HepG2 (cell line): ENCODE data around the gene POFUT2. TPM values are rescaled to one million over a fixed set of nuclear protein-coding genes. Genes with fewer than 3 reads are reported as not detected.

Experiments
- ATAC-seq: fragments of 200-7000 bp; cut with Tn5 transposase; 3 replicates; pipeline ENCODE4 v1.9.1; 2020; ENCODE audit warnings: mild to moderate bottlenecking, moderate library complexity
- BruUV-seq: library from RNA; stranded (reverse); fragments of 400-500 nt; replicated peaks from 2 replicates; lab custom pipeline; 2021; lab: Mats Ljungman, UMichigan
- CTCF ChIA-PET: fragments of 300-600 bp; formaldehyde crosslinking; extraction: SDS; loops from one replicate; lab custom pipeline; 2021; ENCODE audit warnings: low total read pairs, inconsistent platforms, low intra/inter-chr PET ratio; lab: Yijun Ruan, JAX
- POLR2A ChIA-PET: fragments of 350-600 bp; sonication (Branson Sonifier 250); formaldehyde crosslinking; loops from one replicate; lab custom pipeline; 2020; ENCODE audit warnings: antibody characterized with exemption, inconsistent platforms; lab: Yijun Ruan, JAX
- DNase-seq: peaks from one replicate; pipeline ENCODE4 v3.0.0-alpha.2; 2015; ENCODE audit warnings: low spot score
- FAIRE-seq: peaks from 3 replicates; lab custom pipeline; 2011; peaks lifted over from hg19 to GRCh38; lab: Jason Lieb, UNC
- H2AFZ ChIP-seq: one replicate; pipeline ENCODE4 v1.6.1; 2011; ENCODE audit warnings: low read length, inconsistent platforms
- H3K27ac ChIP-seq: fragments of 300-600 bp; 3 replicates; pipeline ENCODE4 v1.8.0; 2011; ENCODE audit warnings: mixed run types, mild to moderate bottlenecking, mixed read lengths, low read length, inconsistent platforms; ENCODE audit not compliant: insufficient read depth; ENCODE audit errors: extremely low read length
- H3K27me3 ChIP-seq, 2 experiments: fragments of 200-600 bp in 1 of 2; 2 replicates in 1 of 2; 3 replicates in 1 of 2; pipeline versions ENCODE4 v1.6.0 to v1.8.0; 2011; ENCODE audit warnings: low read length in 2 of 2, mild to moderate bottlenecking in 2 of 2, moderate library complexity in 2 of 2, inconsistent platforms in 1 of 2; ENCODE audit not compliant: insufficient read depth in 2 of 2, control insufficient read depth in 1 of 2
- H3K36me3 ChIP-seq, 2 experiments: fragments of 200-600 bp in 1 of 2; replicated peaks in 1 of 2; 2 replicates in 1 of 2; 3 replicates in 1 of 2; pipeline versions ENCODE4 v1.5.1 to v1.8.0; 2011; ENCODE audit warnings: low read length in 2 of 2, inconsistent platforms in 1 of 2; ENCODE audit not compliant: insufficient read depth in 2 of 2, control insufficient read depth in 1 of 2
- H3K4me1 ChIP-seq: 2 replicates; pipeline ENCODE4 v1.5.1; 2012; ENCODE audit warnings: low read length, inconsistent platforms; ENCODE audit not compliant: insufficient read depth
- H3K4me2 ChIP-seq: 2 replicates; pipeline ENCODE4 v1.6.0; 2011; ENCODE audit warnings: low read depth, low read length, inconsistent platforms
- H3K4me3 ChIP-seq, 3 experiments: fragments of 200-600 bp in 1 of 3; sonication (generic), shearing (Covaris generic) in 1 of 3; replicated peaks in 1 of 3; 2 replicates each; pipeline ENCODE4 v1.5.1; 2011 to 2016; ENCODE audit warnings: low read length in 3 of 3, inconsistent platforms in 2 of 3, low read depth in 2 of 3, mild to moderate bottlenecking in 2 of 3, control low read depth in 1 of 3, mixed read lengths in 1 of 3; ENCODE audit not compliant: insufficient read depth in 1 of 3
- H3K79me2 ChIP-seq: one replicate; pipeline ENCODE4 v1.6.1; 2011; ENCODE audit warnings: low read length, inconsistent platforms; ENCODE audit not compliant: insufficient read depth
- H3K9ac ChIP-seq: 2 replicates; pipeline ENCODE4 v1.6.0; 2011; ENCODE audit warnings: mild to moderate bottlenecking, low read depth, low read length, inconsistent platforms; ENCODE audit not compliant: insufficient read depth
- H3K9me3 ChIP-seq: 2 replicates; pipeline ENCODE4 v1.5.1; 2012; ENCODE audit warnings: mild to moderate bottlenecking, low read length
- H4K20me1 ChIP-seq: 2 replicates; pipeline ENCODE4 v1.6.0; 2011; ENCODE audit warnings: inconsistent platforms, mild to moderate bottlenecking, low read length, moderate library complexity; ENCODE audit not compliant: insufficient read depth
- AHR ChIP-seq: IDR thresholded peaks from 2 replicates; pipeline ENCODE4 v1.6.1; 2018; ENCODE audit warnings: missing genetic modification reagents, missing compliant biosample characterization
- EED ChIP-seq: sonication (generic); formaldehyde crosslinking; IDR thresholded peaks from 2 replicates; pipeline ENCODE4 v1.5.0; 2020; ENCODE audit warnings: mild to moderate bottlenecking, missing genetic modification reagents
- FOXM1 ChIP-seq: sonication (generic); formaldehyde crosslinking; IDR thresholded peaks from 2 replicates; pipeline ENCODE4 v1.5.0; 2020; ENCODE audit warnings: missing genetic modification reagents
- GATAD2A ChIP-seq: IDR thresholded peaks from 2 replicates; pipeline ENCODE4 v1.6.1; 2016
- HNRNPUL1 ChIP-seq: fragments of 200-400 bp; formaldehyde crosslinking; IDR thresholded peaks from 2 replicates; pipeline ENCODE4 v1.6.1; 2017; ENCODE audit warnings: low read depth, mild to moderate bottlenecking, low read length, moderate library complexity
- KLF9 ChIP-seq: IDR thresholded peaks from 2 replicates; pipeline ENCODE4 v1.6.1; 2016; ENCODE audit warnings: low read depth
- MAFK ChIP-seq, 2 experiments: IDR thresholded peaks in 1 of 2; conservative IDR thresholded peaks in 1 of 2; 2 replicates each; pipeline ENCODE4 v1.6.1; 2011; ENCODE audit warnings: improper control_type of control experiment in 2 of 2, low read length in 2 of 2
- POGZ ChIP-seq: sonication (generic); formaldehyde crosslinking; IDR thresholded peaks from 2 replicates; pipeline ENCODE4 v1.4.0; 2020; ENCODE audit warnings: mild to moderate bottlenecking, missing genetic modification reagents
- RBFOX2 ChIP-seq: fragments of 200-400 bp; formaldehyde crosslinking; IDR thresholded peaks from 2 replicates; pipeline ENCODE4 v1.6.1; 2017; ENCODE audit warnings: low read depth, mild to moderate bottlenecking, low read length
- TBP ChIP-seq: sonication (generic); formaldehyde crosslinking; IDR thresholded peaks from 2 replicates; pipeline ENCODE4 v1.5.0; 2020; ENCODE audit warnings: missing genetic modification reagents
- ZKSCAN5 ChIP-seq: sonication (generic); formaldehyde crosslinking; IDR thresholded peaks from 2 replicates; pipeline ENCODE4 v1.5.1; 2020; ENCODE audit warnings: mild to moderate bottlenecking, missing genetic modification reagents
- ZNF207 ChIP-seq: fragments of 450-650 bp; IDR thresholded peaks from 2 replicates; pipeline ENCODE4 v1.6.1; 2016; ENCODE audit warnings: antibody characterized with exemption, borderline replicate concordance
- ZNF234 ChIP-seq: sonication (generic); formaldehyde crosslinking; conservative IDR thresholded peaks from 2 replicates; pipeline ENCODE4 v1.5.1; 2020; ENCODE audit warnings: mild to moderate bottlenecking, missing genetic modification reagents
- ZNF34 ChIP-seq: sonication (generic); formaldehyde crosslinking; IDR thresholded peaks from 2 replicates; pipeline ENCODE4 v1.4.0; 2020; ENCODE audit warnings: mild to moderate bottlenecking, missing genetic modification reagents, borderline replicate concordance
- ZNF431 ChIP-seq: sonication (generic); formaldehyde crosslinking; IDR thresholded peaks from 2 replicates; pipeline ENCODE4 v1.9.0; 2022; ENCODE audit warnings: missing genetic modification reagents, low read depth, mild to moderate bottlenecking, borderline replicate concordance
- ZNF557 ChIP-seq: sonication (generic); formaldehyde crosslinking; IDR thresholded peaks from 2 replicates; pipeline ENCODE4 v1.4.0; 2020; ENCODE audit warnings: missing genetic modification reagents
- ZNF563 ChIP-seq: sonication (generic); formaldehyde crosslinking; IDR thresholded peaks from 2 replicates; pipeline ENCODE4 v1.8.0; 2022; ENCODE audit warnings: mild to moderate bottlenecking, moderate library complexity, missing genetic modification reagents
- ZNF761 ChIP-seq: sonication (generic); formaldehyde crosslinking; conservative IDR thresholded peaks from 2 replicates; pipeline ENCODE4 v1.4.0; 2020; ENCODE audit warnings: mild to moderate bottlenecking, missing genetic modification reagents
- ZNF772 ChIP-seq: sonication (generic); formaldehyde crosslinking; IDR thresholded peaks from 2 replicates; pipeline ENCODE4 v1.5.0; 2020; ENCODE audit warnings: mild to moderate bottlenecking, missing genetic modification reagents
- ZNF790 ChIP-seq: sonication (generic); formaldehyde crosslinking; IDR thresholded peaks from 2 replicates; pipeline ENCODE4 v1.8.0; 2022; ENCODE audit warnings: missing genetic modification reagents, mild to moderate bottlenecking, borderline replicate concordance
- ZNF883 ChIP-seq: sonication (generic); formaldehyde crosslinking; IDR thresholded peaks from 2 replicates; pipeline ENCODE4 v1.5.1; 2020; ENCODE audit warnings: mild to moderate bottlenecking, missing genetic modification reagents; ENCODE audit errors: not compliant biosample characterization
- WGBS: methylation state at CpG from one replicate; pipeline ENCODE4 v1.1.6; 2017; ENCODE audit warnings: low lambda C conversion rate; 5-methylcytosine and 5-hydroxymethylcytosine counted together
- in situ Hi-C: cut with HindIII; loops from 2 replicates; pipeline ENCODE4 v1.10.0; 2017; ENCODE audit warnings: low pct_unique_long_range_greater_than_20kb; ENCODE audit not compliant: extremely low pct_ligation_motif_present
- intact Hi-C: fragments of 100-400 bp; cut with micrococcal nuclease; formaldehyde crosslinking; loops from one replicate; pipeline ENCODE4 v1.10.0; 2022; ENCODE audit not compliant: unreplicated experiment
- polyA plus RNA-seq, 8 experiments: library from polyadenylated mRNA; depleted of rRNA in 3 of 8; stranded (reverse) in 7 of 8; unstranded in 1 of 8; fragments of >200 nt; fragmentation: Illumina TruSeq in 4 of 8; extraction: Trizol in 4 of 8; gene quantifications; 2 replicates each; pipeline versions ENCODE4 v1.2.1 to v1.2.3, GENCODE V29; 2011 to 2016; ENCODE audit warnings: low read depth in 4 of 8, missing spikeins in 1 of 8, mixed read lengths in 1 of 8; ENCODE audit not compliant: insufficient read depth in 1 of 8
- total RNA-seq, 5 experiments: library from RNA; depleted of rRNA; stranded (reverse); fragments of >200 nt; fragmentation: Illumina TruSeq; extraction: Trizol; gene quantifications; 2 replicates each; pipeline ENCODE4 v1.2.3, GENCODE V29; 2016; ENCODE audit warnings: low read depth in 1 of 5
- TF ChIP-seq, protein P1 (sequence below): sonication (generic); formaldehyde crosslinking; IDR thresholded peaks from 2 replicates; pipeline ENCODE4 v1.4.0; 2020; ENCODE audit warnings: missing genetic modification reagents, mild to moderate bottlenecking, borderline replicate concordance

The POFUT2 gene
- total and polyA plus RNA-seq, 2 of the 13 experiments (the other 11 are each of a cell fraction or from before 2014, with no cell fraction given), result 22.8 to 24.0 TPM

GRCh38 chr21:45291613-45292398 is 4.1 kb upstream of the POFUT2 start:
- Histone ChIP-seq H3K9ac (no peak overlapping the region), H3K27ac (peak overlapping the region; percentile 29), H4K20me1 (no peaks in the 10 kb centered on the region), H3K36me3 (no peaks in the 10 kb centered on the region), H3K4me2 (peak overlapping the region; percentile 8; the same call in 1 of the 2 replicates), H3K27me3 (no peaks in the 10 kb centered on the region; a peak in 1 of 5 replicates), H3K79me2 (peaks cover under 1% of the 10 kb centered on the region), H3K4me1 (peaks cover 51% of the 10 kb centered on the region), H3K9me3 (no peaks in the 10 kb centered on the region), H3K4me3 (no peak overlapping the region), H2AFZ (no peak overlapping the region)
- in situ Hi-C loops (no loop called here), intact Hi-C loops (loop anchor here (1.0 to 10.0 kb wide), 4 partner anchors 17 to 147 kb away; partner anchors contain the start of gene COL18A1)
- no peak for FAIRE-seq
- POLR2A ChIA-PET, result interaction anchor here (0.8 to 3.3 kb wide), 9 partner anchors 17 to 264 kb away, joined by 3 to 21 read pairs (median 4); no protein-coding TSS in a partner anchor
- no TSS peak for BruUV-seq
- 77% methylated on average over 12 of the region's 34 CpGs for WGBS
- peak; percentile 11 for ATAC-seq
- DNase-seq, result no peak
- CTCF ChIA-PET, result interaction anchor here (1.1 to 2.8 kb wide), 4 partner anchors 15 to 151 kb away, joined by 3 to 38 read pairs (median 12); no protein-coding TSS in a partner anchor
- TF ChIP-seq ZNF34 (CRISPR knock-in tag) (0 out of 2 replicates have a peak, but pooled peaks have one; percentile 17), TBP (CRISPR knock-in tag) (no peak), ZNF790 (CRISPR knock-in tag) (0 out of 2 replicates have a peak, but pooled peaks have one; percentile 27), KLF9 (no peak), ZNF234 (CRISPR knock-in tag) (no peak), EED (CRISPR knock-in tag) (0 out of 2 replicates have a peak, but pooled peaks have one; percentile 21), GATAD2A (no peak), ZNF772 (CRISPR knock-in tag) (0 out of 2 replicates have a peak, but pooled peaks have one; percentile 10), HNRNPUL1 (no peak), MAFK (conservative IDR thresholded peaks at IDR 0.05 in 1 of 2, IDR thresholded peaks at IDR 0.05 in 1 of 2; ENCODE audit: low read length in 2 of 2) (no peak), POGZ (0 out of 2 replicates have a peak, but pooled peaks have one; percentile 16), AHR (CRISPR knock-in tag) (no peak), ZNF431 (CRISPR knock-in tag) (0 out of 2 replicates have a peak, but pooled peaks have one; percentile 19), ZNF563 (CRISPR knock-in tag) (0 out of 2 replicates have a peak, but pooled peaks have one; percentile 15), ZNF883 (CRISPR knock-in tag) (no peak), ZNF207 (no peak), ZNF557 (CRISPR knock-in tag) (no peak), RBFOX2 (peak; percentile 33), FOXM1 (CRISPR knock-in tag) (no peak), ZKSCAN5 (no peak), ZNF761 (CRISPR knock-in tag) (0 out of 2 replicates have a peak, but pooled peaks have one; percentile 9)
- TF ChIP-seq, protein P1, sequence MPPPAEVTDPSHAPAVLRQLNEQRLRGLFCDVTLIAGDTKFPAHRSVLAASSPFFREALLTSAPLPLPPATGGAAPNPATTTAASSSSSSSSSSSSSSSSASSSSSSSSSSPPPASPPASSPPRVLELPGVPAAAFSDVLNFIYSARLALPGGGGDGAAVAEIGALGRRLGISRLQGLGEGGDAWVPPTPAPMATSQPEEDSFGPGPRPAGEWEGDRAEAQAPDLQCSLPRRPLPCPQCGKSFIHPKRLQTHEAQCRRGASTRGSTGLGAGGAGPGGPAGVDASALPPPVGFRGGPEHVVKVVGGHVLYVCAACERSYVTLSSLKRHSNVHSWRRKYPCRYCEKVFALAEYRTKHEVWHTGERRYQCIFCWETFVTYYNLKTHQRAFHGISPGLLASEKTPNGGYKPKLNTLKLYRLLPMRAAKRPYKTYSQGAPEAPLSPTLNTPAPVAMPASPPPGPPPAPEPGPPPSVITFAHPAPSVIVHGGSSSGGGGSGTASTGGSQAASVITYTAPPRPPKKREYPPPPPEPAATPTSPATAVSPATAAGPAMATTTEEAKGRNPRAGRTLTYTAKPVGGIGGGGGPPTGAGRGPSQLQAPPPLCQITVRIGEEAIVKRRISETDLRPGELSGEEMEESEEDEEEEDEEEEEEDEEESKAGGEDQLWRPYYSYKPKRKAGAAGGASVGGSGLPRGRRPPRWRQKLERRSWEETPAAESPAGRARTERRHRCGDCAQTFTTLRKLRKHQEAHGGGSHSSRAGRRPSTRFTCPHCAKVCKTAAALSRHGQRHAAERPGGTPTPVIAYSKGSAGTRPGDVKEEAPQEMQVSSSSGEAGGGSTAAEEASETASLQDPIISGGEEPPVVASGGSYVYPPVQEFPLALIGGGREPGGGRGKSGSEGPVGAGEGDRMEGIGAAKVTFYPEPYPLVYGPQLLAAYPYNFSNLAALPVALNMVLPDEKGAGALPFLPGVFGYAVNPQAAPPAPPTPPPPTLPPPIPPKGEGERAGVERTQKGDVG (CRISPR knock-in tag), result peak; percentile 72; the same call in 1 of the 2 replicates
